A673 (cell line): Measurements from ENCODE around the gene CASP9. TPM values are rescaled to one million over a fixed set of nuclear protein-coding genes. Genes with fewer than 3 reads are reported as not detected.

Experiments
- BruUV-seq: library from RNA; stranded (reverse); fragments of 400-500 nt; replicated peaks from 2 replicates; lab custom pipeline; 2021; lab: Mats Ljungman, UMichigan
- CTCF ChIA-PET: fragments of 300-600 bp; sonication (Branson Sonifier 250); formaldehyde crosslinking; loops from one replicate; lab custom pipeline; 2022; ENCODE audit warnings: antibody characterized with exemption; lab: Charles Lee
- POLR2A ChIA-PET: fragments of 300-600 bp; sonication (Branson Sonifier 250); formaldehyde crosslinking; loops from one replicate; lab custom pipeline; 2022; ENCODE audit warnings: antibody characterized with exemption; ENCODE audit not compliant: low non-redundant PET; lab: Charles Lee
- DNase-seq: peaks from one replicate; pipeline ENCODE4 v3.0.0-alpha.2; 2015; ENCODE audit warnings: low spot score
- H3K27ac ChIP-seq: fragments of 200-600 bp; sonication (generic); 2 replicates; pipeline ENCODE4 v1.5.1; 2016; ENCODE audit warnings: mixed run types, low read depth, mild to moderate bottlenecking, mixed read lengths, antibody characterized with exemption, low read length; ENCODE audit not compliant: poor library complexity, severe bottlenecking
- H3K27me3 ChIP-seq: fragments of 200-600 bp; sonication (generic); replicated peaks from 2 replicates; pipeline ENCODE4 v1.6.1; 2017; ENCODE audit warnings: mixed run types, low read depth, mild to moderate bottlenecking, mixed read lengths, antibody characterized with exemption, low read length; ENCODE audit not compliant: insufficient read depth, poor library complexity
- H3K36me3 ChIP-seq: fragments of 200-600 bp; sonication (generic); 2 replicates; pipeline ENCODE4 v1.6.1; 2016; ENCODE audit warnings: mixed run types, mild to moderate bottlenecking, mixed read lengths, antibody characterized with exemption, low read length; ENCODE audit not compliant: insufficient read depth, poor library complexity, severe bottlenecking
- H3K4me1 ChIP-seq: fragments of 200-600 bp; sonication (generic); 2 replicates; pipeline ENCODE4 v1.6.1; 2017; ENCODE audit warnings: mixed run types, mild to moderate bottlenecking, mixed read lengths, antibody characterized with exemption, low read length; ENCODE audit not compliant: insufficient read depth, poor library complexity, severe bottlenecking
- H3K4me3 ChIP-seq: fragments of 200-600 bp; sonication (generic); 2 replicates; pipeline ENCODE4 v1.5.1; 2016; ENCODE audit warnings: low read depth, mixed run types, mild to moderate bottlenecking, mixed read lengths, low read length; ENCODE audit not compliant: poor library complexity, severe bottlenecking
- H3K9me3 ChIP-seq: fragments of 200-600 bp; sonication (generic); 2 replicates; pipeline ENCODE4 v1.6.1; 2016; ENCODE audit warnings: mixed run types, low read depth, mild to moderate bottlenecking, mixed read lengths, antibody characterized with exemption, low read length; ENCODE audit not compliant: poor library complexity, severe bottlenecking
- EZH2 ChIP-seq: fragments of 200-600 bp; sonication (generic); IDR thresholded peaks from 2 replicates; pipeline ENCODE4 v1.6.1; 2017; ENCODE audit warnings: borderline replicate concordance, low read depth, mild to moderate bottlenecking, mixed read lengths, antibody characterized with exemption, low read length; ENCODE audit not compliant: poor library complexity, severe bottlenecking
- intact Hi-C: fragments of 100-400 bp; cut with micrococcal nuclease; formaldehyde crosslinking; loops from one replicate; pipeline ENCODE4 v1.10.0; 2022; ENCODE audit not compliant: unreplicated experiment
- total RNA-seq: library from RNA; stranded (reverse); gene quantifications from 2 replicates; pipeline ENCODE4 v1.2.3, GENCODE V29; 2021
- TF ChIP-seq, protein P1 (sequence below): fragments of 300-800, 200-600 bp; sonication (generic); conservative IDR thresholded peaks from 2 replicates; pipeline ENCODE4 v1.5.1; 2017; ENCODE audit warnings: low read depth, mild to moderate bottlenecking, antibody characterized with exemption, low read length, moderate library complexity, mixed read lengths

The CASP9 gene
- total RNA-seq, 1 experiment from 2014 or later, result 7.0 TPM

- no TSS peak for BruUV-seq
- H3K9me3 ChIP-seq, result no peaks in the 10 kb centered on the region
- no peaks in the 10 kb centered on the region for H3K36me3 ChIP-seq
- intact Hi-C loops, result no loop called here
- POLR2A ChIA-PET, result no interaction called here
- H3K4me1 ChIP-seq, result peaks cover 13% of the 10 kb centered on the region
- no peak overlapping the region for H3K27ac ChIP-seq
- CTCF ChIA-PET, result no interaction called here
- no peak overlapping the region for H3K4me3 ChIP-seq
- no peaks in the 10 kb centered on the region for H3K27me3 ChIP-seq
- DNase-seq, result no peak
- TF ChIP-seq, protein P1, sequence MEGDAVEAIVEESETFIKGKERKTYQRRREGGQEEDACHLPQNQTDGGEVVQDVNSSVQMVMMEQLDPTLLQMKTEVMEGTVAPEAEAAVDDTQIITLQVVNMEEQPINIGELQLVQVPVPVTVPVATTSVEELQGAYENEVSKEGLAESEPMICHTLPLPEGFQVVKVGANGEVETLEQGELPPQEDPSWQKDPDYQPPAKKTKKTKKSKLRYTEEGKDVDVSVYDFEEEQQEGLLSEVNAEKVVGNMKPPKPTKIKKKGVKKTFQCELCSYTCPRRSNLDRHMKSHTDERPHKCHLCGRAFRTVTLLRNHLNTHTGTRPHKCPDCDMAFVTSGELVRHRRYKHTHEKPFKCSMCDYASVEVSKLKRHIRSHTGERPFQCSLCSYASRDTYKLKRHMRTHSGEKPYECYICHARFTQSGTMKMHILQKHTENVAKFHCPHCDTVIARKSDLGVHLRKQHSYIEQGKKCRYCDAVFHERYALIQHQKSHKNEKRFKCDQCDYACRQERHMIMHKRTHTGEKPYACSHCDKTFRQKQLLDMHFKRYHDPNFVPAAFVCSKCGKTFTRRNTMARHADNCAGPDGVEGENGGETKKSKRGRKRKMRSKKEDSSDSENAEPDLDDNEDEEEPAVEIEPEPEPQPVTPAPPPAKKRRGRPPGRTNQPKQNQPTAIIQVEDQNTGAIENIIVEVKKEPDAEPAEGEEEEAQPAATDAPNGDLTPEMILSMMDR, result no peak
- no peak for TF ChIP-seq EZH2
Observed at GRCh38 chr1:15457585-15457984, 66.4 kb downstream of the CASP9 start.

DNA sequence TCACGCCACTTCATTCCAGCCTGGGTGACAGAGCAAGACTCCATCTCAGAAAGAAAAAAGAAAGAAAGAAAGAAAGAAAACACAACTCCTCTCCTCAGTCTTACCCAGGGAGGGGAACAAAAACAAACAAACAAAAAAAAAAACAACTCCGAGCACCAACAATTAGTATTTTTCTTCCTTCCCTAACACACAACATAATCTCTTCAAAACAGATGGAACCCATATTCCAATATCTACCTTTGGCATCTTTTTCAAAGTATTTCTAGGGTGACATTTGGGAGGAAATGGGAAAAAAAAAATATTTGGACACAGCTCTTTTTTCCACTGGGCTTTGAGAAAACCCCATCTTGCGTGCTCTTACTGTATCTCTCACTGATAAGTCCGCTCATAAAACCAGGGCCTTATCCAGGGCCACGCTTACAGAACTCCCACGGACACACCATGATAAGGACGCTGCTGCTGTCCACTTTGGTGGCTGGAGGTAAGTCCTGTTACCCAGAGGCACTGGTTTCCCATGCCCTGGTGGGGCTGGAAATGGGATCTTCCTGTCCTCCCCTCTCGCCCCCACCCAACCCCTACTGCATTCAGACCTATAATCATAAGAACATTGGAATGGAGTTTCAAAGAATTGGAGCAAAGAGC is 67.6 kb downstream of the CASP9 start, which contains the start of gene CELA2A:
Gene CELA2A (plus strand): TSS at position 420 of the 642 bp plus-strand sequence. CDS start 22 bp downstream, at position 442.
- ChIA-PET POLR2A (no interaction called here), CTCF (interaction anchor here (0.6 kb wide), 1 partner anchor 184 kb away, joined by 4 read pairs; no protein-coding TSS in a partner anchor)
- Histone ChIP-seq H3K27ac (no peak within 1 kb of the TSS), H3K9me3 (no peaks in the 10 kb centered on the region), H3K27me3 (no peaks in the 10 kb centered on the region), H3K4me1 (peaks cover 13% of the 10 kb centered on the region), H3K36me3 (no peaks in the 10 kb centered on the region), H3K4me3 (no peak within 1 kb of the TSS)
- TF ChIP-seq, protein P1, result no peak
- TF ChIP-seq EZH2, result no peak
- intact Hi-C loops, result no loop called here
- DNase-seq, result no peak
- BruUV-seq, result no TSS peak

DNA sequence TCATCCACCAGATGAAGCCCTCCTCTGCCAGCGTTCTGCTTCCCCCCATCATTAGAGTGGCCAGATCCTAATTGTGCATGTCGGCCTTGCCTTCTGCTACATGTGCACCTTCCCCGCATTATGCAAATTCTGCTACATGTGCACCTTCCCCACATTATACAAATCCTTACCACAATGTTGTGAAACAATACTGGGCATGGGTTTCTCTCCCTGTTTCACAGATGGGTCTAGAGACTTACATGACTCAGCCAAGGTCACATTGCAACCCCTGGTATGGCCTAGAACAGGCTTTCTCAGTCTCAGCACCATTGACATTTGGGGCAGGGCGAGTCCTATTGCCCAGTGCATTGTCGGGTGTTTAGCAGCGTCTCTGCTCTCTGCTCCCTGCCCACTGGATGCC is 68.5 kb downstream of the CASP9 start:
- no peak for DNase-seq
- peaks cover 11% of the 10 kb centered on the region for H3K4me1 ChIP-seq
- no peaks in the 10 kb centered on the region for H3K9me3 ChIP-seq
- ChIA-PET CTCF (interaction anchor here (0.6 kb wide), 1 partner anchor 183 kb away, joined by 4 read pairs; no protein-coding TSS in a partner anchor), POLR2A (no interaction called here)
- no peak overlapping the region for H3K4me3 ChIP-seq
- H3K27ac ChIP-seq, result no peak overlapping the region
- intact Hi-C loops, result no loop called here
- no peaks in the 10 kb centered on the region for H3K36me3 ChIP-seq
- TF ChIP-seq EZH2, result no peak
- TF ChIP-seq, protein P1, result no peak
- no peaks in the 10 kb centered on the region for H3K27me3 ChIP-seq
- BruUV-seq, result no TSS peak
